H4 (cell line): ENCODE results near the gene NUP43. TPM values are rescaled to one million over a fixed set of nuclear protein-coding genes. Genes with fewer than 3 reads are reported as not detected.
"Not testable (repeated sequence)": the region's sequence is repeated elsewhere in the genome, so short reads cannot be mapped to it uniquely, and the experiment has no call there.

Experiments
- DNase-seq: peaks from one replicate; pipeline ENCODE4 v3.0.0-alpha.2; 2015; ENCODE audit warnings: low spot score
- total RNA-seq: library from RNA; depleted of rRNA; stranded (reverse); fragments of >200 nt; shearing (Covaris generic); gene quantifications from 2 replicates; pipeline ENCODE4 v1.2.3, GENCODE V29; 2014; rRNA removed

The NUP43 gene
- total RNA-seq, 1 experiment from 2014 or later, result 31.8 TPM

GRCh38 chr6:149691201-149691600 lies 55.1 kb downstream of the NUP43 start:
- DNase-seq, result no peak

GRCh38 chr6:149686230-149686629 lies 60.1 kb downstream of the NUP43 start:
- DNase-seq, result no peak

GRCh38 chr6:149683256-149683859 lies 63.0 kb downstream of the NUP43 start:
- DNase-seq, result no peak

- not testable (repeated sequence) for DNase-seq
Observed at GRCh38 chr6:149681845-149682244, 64.5 kb downstream of the NUP43 start.

GRCh38 chr6:149681209-149681608 lies 65.1 kb downstream of the NUP43 start:
- DNase-seq, result no peak

- DNase-seq, result no peak
Observed at GRCh38 chr6:149680503-149680902, 65.8 kb downstream of the NUP43 start.

Other genes starting within 250 kb of the NUP43 start
- 19.2 and 19.7 TPM in 2 replicates for gene PPIL4, start 200.5 kb downstream of the NUP43 start, total RNA-seq
- gene GINM1, start 180.2 kb downstream of the NUP43 start, total RNA-seq, result 19.9 and 27.6 TPM in 2 replicates
- 11.8 and 15.3 TPM in 2 replicates for gene KATNA1, start 97.8 kb downstream of the NUP43 start, total RNA-seq
- gene LATS1, start 28.4 kb downstream of the NUP43 start, total RNA-seq, result 6.7 and 8.5 TPM in 2 replicates
- gene PCMT1, start 3.2 kb upstream of the NUP43 start, total RNA-seq, result 70.5 and 70.7 TPM in 2 replicates
- 36.8 and 37.0 TPM in 2 replicates for gene LRP11, start 117.8 kb upstream of the NUP43 start, total RNA-seq
- not detected in 2 replicates for gene RAET1E, start 151.6 kb upstream of the NUP43 start, total RNA-seq
- gene RAET1G, start 176.6 kb upstream of the NUP43 start, total RNA-seq, result not detected in 2 replicates
- gene ULBP2, start 195.5 kb upstream of the NUP43 start, total RNA-seq, result 11.6 and 15.7 TPM in 2 replicates
- 3.4 and 3.9 TPM in 2 replicates for gene ULBP1, start 217.4 kb upstream of the NUP43 start, total RNA-seq